K562 (cell line): ENCODE measurements around the gene CLDN14.

Source experiments
- IRF1 ChIP-seq: sonication (generic); formaldehyde crosslinking; IDR thresholded peaks from 2 replicates; pipeline ENCODE4 v1.8.0; 2022; ENCODE audit warnings: missing genetic modification reagents, mild to moderate bottlenecking, borderline replicate concordance
- KLF6 ChIP-seq: fragments of 250-450 bp; sonication (Bioruptor Pico); IDR thresholded peaks from 2 replicates; pipeline ENCODE4 v1.4.0; 2020; ENCODE audit warnings: mild to moderate bottlenecking, moderate library complexity, borderline replicate concordance
- MEIS2 ChIP-seq: fragments of 450-650 bp; IDR thresholded peaks from 2 replicates; pipeline ENCODE4 v1.6.1; 2014; ENCODE audit warnings: mild to moderate bottlenecking; ENCODE audit not compliant: partially characterized antibody
- SP1 ChIP-seq: sonication (generic); formaldehyde crosslinking; IDR thresholded peaks from 2 replicates; pipeline ENCODE4 v1.8.1; 2022; ENCODE audit warnings: mild to moderate bottlenecking, missing genetic modification reagents

- TF ChIP-seq SP1 (CRISPR knock-in tag) (no peak), KLF6 (CRISPR knock-in tag) (no peak), IRF1 (CRISPR knock-in tag) (no peak), MEIS2 (no peak)
Observed at GRCh38 chr21:36456729-36457414, 23.1 kb downstream of the CLDN14 start.
